Peyer's patch (tissue), 4 donors: ENCODE results near the gene APOL5.

ENCODE experiments used
- CTCF ChIP-seq, 6 experiments: fragments of 450-650 bp in 4 of 6; fragments of 200-600 bp in 2 of 6; sonication (generic) in 1 of 6; IDR thresholded peaks; one replicate each; pipeline ENCODE4 v1.5.1; 2017 to 2019; ENCODE audit warnings: antibody characterized with exemption in 6 of 6, mild to moderate bottlenecking in 3 of 6, moderate library complexity in 1 of 6
- POLR2A ChIP-seq, 2 donors: fragments of 450-650 bp; IDR thresholded peaks; one replicate each; pipeline ENCODE4 v1.5.1; 2017; ENCODE audit warnings: antibody characterized with exemption in 2 of 2, mild to moderate bottlenecking in 2 of 2, moderate library complexity in 2 of 2

GRCh38 chr22:35727436-35727835 lies 9.8 kb downstream of the APOL5 start:
- TF ChIP-seq CTCF (IDR thresholded peaks at IDR 0.05) (no peak), POLR2A (IDR thresholded peaks at IDR 0.05) (no peak)
